ENCODE results near the gene ETFDH.
"Not testable (repeated sequence)": the region's sequence is repeated elsewhere in the genome, so short reads cannot be mapped to it uniquely, and the experiment has no call there.

Gene ETFDH

GRCh38 chr4:158671915-158672806 lies at the start of gene ETFDH:
ETFDH (plus strand) TSS chr4:158672296; CDS start chr4:158672457, 161 bp downstream.
- peak; percentile 99 for DNase-seq

GRCh38 chr4:158624889-158625478 lies 47.1 kb upstream of the ETFDH start:
- DNase-seq: no peak

GRCh38 chr4:158625544-158625943 lies 46.6 kb upstream of the ETFDH start:
- no peak for DNase-seq

- DNase-seq: no peak
These were observed 41.2 kb upstream of the ETFDH start for GRCh38 chr4:158630893-158631292.

- no peak for DNase-seq
These were observed 35.5 kb upstream of the ETFDH start for GRCh38 chr4:158636619-158637018.

- no peak for DNase-seq
These were observed 27.7 kb upstream of the ETFDH start for GRCh38 chr4:158644356-158644755.

- DNase-seq: no peak
These were observed 27.3 kb upstream of the ETFDH start for GRCh38 chr4:158644760-158645159.

- no peak for DNase-seq
These were observed 22.9 kb upstream of the ETFDH start for GRCh38 chr4:158649111-158649680.

- no peak for DNase-seq
These were observed 19.2 kb upstream of the ETFDH start for GRCh38 chr4:158652920-158653319.

- DNase-seq: no peak
These were observed 15.7 kb upstream of the ETFDH start for GRCh38 chr4:158656439-158656838.

- no peak for DNase-seq
These were observed 14.8 kb upstream of the ETFDH start for GRCh38 chr4:158657291-158657690.

- not testable (repeated sequence) for DNase-seq
These were observed 8.8 kb upstream of the ETFDH start for GRCh38 chr4:158663255-158663654.

- DNase-seq: not testable (repeated sequence)
These were observed 8.1 kb upstream of the ETFDH start for GRCh38 chr4:158663707-158664625.

- DNase-seq: no peak
These were observed 7.3 kb upstream of the ETFDH start for GRCh38 chr4:158664806-158665205.

GRCh38 chr4:158666892-158667291 lies 5.2 kb upstream of the ETFDH start:
- no peak for DNase-seq

- DNase-seq: peak; percentile 8
These were observed 4.4 kb upstream of the ETFDH start for GRCh38 chr4:158667651-158668198.

- DNase-seq: no peak
These were observed 2.8 kb upstream of the ETFDH start for GRCh38 chr4:158669310-158669709.

- peak; percentile 64 for DNase-seq
These were observed 976 bp upstream of the ETFDH start for GRCh38 chr4:158670975-158671664.

GRCh38 chr4:158671665-158671914 lies 506 bp upstream of the ETFDH start, which contains the start of gene C4orf46:
C4orf46 (minus strand) TSS chr4:158671887; CDS start chr4:158671801, 86 bp downstream.
- DNase-seq: no peak

- no peak for DNase-seq
These were observed 1.5 kb downstream of the ETFDH start for GRCh38 chr4:158673633-158674032.

GRCh38 chr4:158676076-158676475 lies 4.0 kb downstream of the ETFDH start:
- no peak for DNase-seq

- DNase-seq: no peak
These were observed 6.7 kb downstream of the ETFDH start for GRCh38 chr4:158678767-158679166.
